Measurements from ENCODE around the gene POLD1.

POLD1 gene

GRCh38 chr19:50378169-50378862, 5.8 kb upstream of the POLD1 start:
- Histone ChIP-seq H2BK12ac (ENCODE audit: low read length in 2 of 2) (no peak overlapping the region), H3K14ac (ENCODE audit: low read length in 2 of 2) (no peak overlapping the region), H4K8ac (ENCODE audit: low read length) (no peak overlapping the region), H3K4me3 (ENCODE audit: insufficient read depth in 1 of 2, low read depth in 1 of 2, low read length in 2 of 2) (no peak overlapping the region), H3K9ac (ENCODE audit: low read length) (no peak overlapping the region), H3K36me3 (ENCODE audit: control insufficient read depth in 1 of 2, insufficient read depth in 2 of 2, low read depth in 1 of 2, low read length in 2 of 2) (peaks cover 55 to 60% of the 10 kb centered on the region in 2 experiments), H4K91ac (ENCODE audit: low read length) (no peak overlapping the region), H3K4me2 (ENCODE audit: low read length, poor library complexity, severe bottlenecking) (no peak overlapping the region), H2BK5ac (ENCODE audit: low read depth, low read length, poor library complexity, severe bottlenecking) (no peak overlapping the region), H3K4me1 (ENCODE audit: control insufficient read depth, insufficient read depth, low read depth, low read length) (peaks cover 2% of the 10 kb centered on the region), H3K18ac (ENCODE audit: low read depth in 1 of 2, low read length in 2 of 2) (no peak overlapping the region), H3K27me3 (ENCODE audit: control insufficient read depth in 1 of 2, insufficient read depth in 1 of 2, low read length in 2 of 2) (no peaks in the 10 kb centered on the region), H2AK5ac (ENCODE audit: low read length, severe bottlenecking) (no peak overlapping the region), H2AFZ (ENCODE audit: low read depth, low read length) (no peak overlapping the region), H3K79me1 (replicated peaks; ENCODE audit: low read length, poor library complexity, severe bottlenecking) (peaks cover 33% of the 10 kb centered on the region), H3K23ac (ENCODE audit: low read length in 2 of 2) (no peak overlapping the region), H3K9me3 (ENCODE audit: control insufficient read depth, low read length) (no peaks in the 10 kb centered on the region), H2BK120ac (ENCODE audit: low read depth, low read length) (no peak overlapping the region), H3K4ac (ENCODE audit: low read depth in 1 of 2, low read length in 2 of 2) (no peak overlapping the region), H2BK15ac (ENCODE audit: low read depth, poor library complexity, severe bottlenecking) (no peak overlapping the region), H3K27ac (ENCODE audit: low read length, poor library complexity, severe bottlenecking) (no peak overlapping the region)
- no peak for DNase-seq
- WGBS = 97% methylated on average over 36 of the region's 36 CpGs

DNA sequence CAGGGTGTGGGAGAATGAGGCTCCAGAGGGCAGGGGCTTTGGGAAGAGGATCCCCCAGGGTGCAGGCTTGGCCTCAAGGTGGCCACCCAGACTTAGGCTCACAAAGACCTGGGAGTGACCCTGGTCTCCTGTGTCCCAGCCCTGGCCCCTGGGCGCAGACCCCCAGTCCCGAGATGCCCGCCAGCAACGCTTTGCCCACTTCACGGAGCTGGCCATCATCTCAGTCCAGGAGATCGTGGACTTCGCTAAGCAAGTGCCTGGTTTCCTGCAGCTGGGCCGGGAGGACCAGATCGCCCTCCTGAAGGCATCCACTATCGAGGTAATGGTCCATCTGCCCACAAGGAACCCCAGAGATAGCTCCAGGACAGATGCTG, 5.3 kb upstream of the POLD1 start:
- H2BK12ac ChIP-seq (ENCODE audit: low read length in 2 of 2) = no peak overlapping the region
- H3K27me3 ChIP-seq (ENCODE audit: control insufficient read depth in 1 of 2, insufficient read depth in 1 of 2, low read length in 2 of 2) = no peaks in the 10 kb centered on the region
- no peak for DNase-seq
- H2BK5ac ChIP-seq (ENCODE audit: low read depth, low read length, poor library complexity, severe bottlenecking) = no peak overlapping the region
- H3K4me3 ChIP-seq (ENCODE audit: insufficient read depth in 1 of 2, low read depth in 1 of 2, low read length in 2 of 2) = no peak overlapping the region
- no peaks in the 10 kb centered on the region for H3K9me3 ChIP-seq (ENCODE audit: control insufficient read depth, low read length)
- H3K4ac ChIP-seq (ENCODE audit: low read depth in 1 of 2, low read length in 2 of 2) = no peak overlapping the region
- H2AFZ ChIP-seq (ENCODE audit: low read depth, low read length) = no peak overlapping the region
- H3K27ac ChIP-seq (ENCODE audit: low read length, poor library complexity, severe bottlenecking) = no peak overlapping the region
- WGBS = 96% methylated on average over 10 of the region's 10 CpGs
- H2AK5ac ChIP-seq (ENCODE audit: low read length, severe bottlenecking) = no peak overlapping the region
- no peak overlapping the region for H3K23ac ChIP-seq (ENCODE audit: low read length in 2 of 2)
- H3K36me3 ChIP-seq (ENCODE audit: control insufficient read depth in 1 of 2, insufficient read depth in 2 of 2, low read depth in 1 of 2, low read length in 2 of 2) = peaks cover 55 to 61% of the 10 kb centered on the region in 2 experiments
- no peak overlapping the region for H4K91ac ChIP-seq (ENCODE audit: low read length)
- no peak overlapping the region for H2BK120ac ChIP-seq (ENCODE audit: low read depth, low read length)
- no peak overlapping the region for H3K18ac ChIP-seq (ENCODE audit: low read depth in 1 of 2, low read length in 2 of 2)
- H3K9ac ChIP-seq (ENCODE audit: low read length) = no peak overlapping the region
- no peak overlapping the region for H4K8ac ChIP-seq (ENCODE audit: low read length)
- peaks cover 33% of the 10 kb centered on the region for H3K79me1 ChIP-seq (replicated peaks; ENCODE audit: low read length, poor library complexity, severe bottlenecking)
- no peak overlapping the region for H3K14ac ChIP-seq (ENCODE audit: low read length in 2 of 2)
- no peak overlapping the region for H3K4me2 ChIP-seq (ENCODE audit: low read length, poor library complexity, severe bottlenecking)
- H2BK15ac ChIP-seq (ENCODE audit: low read depth, poor library complexity, severe bottlenecking) = no peak overlapping the region
- peaks cover 2% of the 10 kb centered on the region for H3K4me1 ChIP-seq (ENCODE audit: control insufficient read depth, insufficient read depth, low read depth, low read length)

DNA sequence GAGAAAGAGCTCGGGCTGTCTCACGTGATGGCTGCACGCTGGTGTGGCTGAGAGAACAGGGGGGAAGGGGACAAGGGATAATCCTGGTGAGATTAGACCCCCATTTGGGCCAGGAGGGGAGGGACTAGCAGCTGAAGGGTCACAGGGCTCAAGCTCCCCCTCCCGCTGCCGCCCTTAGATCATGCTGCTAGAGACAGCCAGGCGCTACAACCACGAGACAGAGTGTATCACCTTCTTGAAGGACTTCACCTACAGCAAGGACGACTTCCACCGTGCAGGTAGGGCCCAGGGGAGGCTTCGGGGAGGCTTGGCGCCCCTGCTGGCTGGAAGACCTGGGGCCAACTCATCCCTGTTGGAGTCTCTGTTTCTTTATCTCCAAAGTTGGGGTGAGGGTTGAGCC, 4.5 kb upstream of the POLD1 start:
- Histone ChIP-seq H3K18ac (ENCODE audit: low read depth in 1 of 2, low read length in 2 of 2) (no peak overlapping the region), H2BK12ac (ENCODE audit: low read length in 2 of 2) (no peak overlapping the region), H3K9ac (ENCODE audit: low read length) (no peak overlapping the region), H3K4me2 (ENCODE audit: low read length, poor library complexity, severe bottlenecking) (no peak overlapping the region), H2BK15ac (ENCODE audit: low read depth, poor library complexity, severe bottlenecking) (no peak overlapping the region), H2BK120ac (ENCODE audit: low read depth, low read length) (no peak overlapping the region), H4K91ac (ENCODE audit: low read length) (no peak overlapping the region), H3K36me3 (ENCODE audit: control insufficient read depth in 1 of 2, insufficient read depth in 2 of 2, low read depth in 1 of 2, low read length in 2 of 2) (peaks cover 55 to 61% of the 10 kb centered on the region in 2 experiments), H3K14ac (ENCODE audit: low read length in 2 of 2) (no peak overlapping the region), H3K79me1 (replicated peaks; ENCODE audit: low read length, poor library complexity, severe bottlenecking) (peaks cover 33% of the 10 kb centered on the region), H3K27me3 (ENCODE audit: control insufficient read depth in 1 of 2, insufficient read depth in 1 of 2, low read length in 2 of 2) (no peaks in the 10 kb centered on the region), H3K4me3 (ENCODE audit: insufficient read depth in 1 of 2, low read depth in 1 of 2, low read length in 2 of 2) (no peak overlapping the region), H2AK5ac (ENCODE audit: low read length, severe bottlenecking) (no peak overlapping the region), H3K9me3 (ENCODE audit: control insufficient read depth, low read length) (no peaks in the 10 kb centered on the region), H3K27ac (ENCODE audit: low read length, poor library complexity, severe bottlenecking) (no peak overlapping the region), H2AFZ (ENCODE audit: low read depth, low read length) (no peak overlapping the region), H2BK5ac (ENCODE audit: low read depth, low read length, poor library complexity, severe bottlenecking) (no peak overlapping the region), H3K23ac (ENCODE audit: low read length in 2 of 2) (no peak overlapping the region), H3K4ac (ENCODE audit: low read depth in 1 of 2, low read length in 2 of 2) (no peak overlapping the region), H3K4me1 (ENCODE audit: control insufficient read depth, insufficient read depth, low read depth, low read length) (peaks cover 2% of the 10 kb centered on the region), H4K8ac (ENCODE audit: low read length) (no peak overlapping the region)
- DNase-seq = no peak
- WGBS = 97% methylated on average over 11 of the region's 11 CpGs

GRCh38 chr19:50380137-50380536, 4.0 kb upstream of the POLD1 start:
- Histone ChIP-seq H3K14ac (ENCODE audit: low read length in 2 of 2) (no peak overlapping the region), H3K4ac (ENCODE audit: low read depth in 1 of 2, low read length in 2 of 2) (no peak overlapping the region), H3K9ac (ENCODE audit: low read length) (no peak overlapping the region), H3K27me3 (ENCODE audit: control insufficient read depth in 1 of 2, insufficient read depth in 1 of 2, low read length in 2 of 2) (no peaks in the 10 kb centered on the region), H3K23ac (ENCODE audit: low read length in 2 of 2) (no peak overlapping the region), H3K4me3 (ENCODE audit: insufficient read depth in 1 of 2, low read depth in 1 of 2, low read length in 2 of 2) (no peak overlapping the region), H4K91ac (ENCODE audit: low read length) (no peak overlapping the region), H3K18ac (ENCODE audit: low read depth in 1 of 2, low read length in 2 of 2) (no peak overlapping the region), H4K8ac (ENCODE audit: low read length) (no peak overlapping the region), H3K27ac (ENCODE audit: low read length, poor library complexity, severe bottlenecking) (no peak overlapping the region), H2BK5ac (ENCODE audit: low read depth, low read length, poor library complexity, severe bottlenecking) (no peak overlapping the region), H3K36me3 (ENCODE audit: control insufficient read depth in 1 of 2, insufficient read depth in 2 of 2, low read depth in 1 of 2, low read length in 2 of 2) (peaks cover 55 to 61% of the 10 kb centered on the region in 2 experiments), H2AK5ac (ENCODE audit: low read length, severe bottlenecking) (no peak overlapping the region), H3K79me1 (replicated peaks; ENCODE audit: low read length, poor library complexity, severe bottlenecking) (peaks cover 34% of the 10 kb centered on the region), H2BK12ac (ENCODE audit: low read length in 2 of 2) (no peak overlapping the region), H3K4me1 (ENCODE audit: control insufficient read depth, insufficient read depth, low read depth, low read length) (peaks cover 3% of the 10 kb centered on the region), H3K9me3 (ENCODE audit: control insufficient read depth, low read length) (no peaks in the 10 kb centered on the region), H2BK15ac (ENCODE audit: low read depth, poor library complexity, severe bottlenecking) (no peak overlapping the region), H2BK120ac (ENCODE audit: low read depth, low read length) (no peak overlapping the region), H2AFZ (ENCODE audit: low read depth, low read length) (no peak overlapping the region), H3K4me2 (ENCODE audit: low read length, poor library complexity, severe bottlenecking) (no peak overlapping the region)
- no peak for DNase-seq
- WGBS = 97% methylated on average over 11 of the region's 11 CpGs

Data from mesenchymal stem cell (in vitro differentiated cells and primary cell).